Fibroblast of peridontal ligament (primary cell): ENCODE results near the gene TBCD.
"Not testable (repeated sequence)": the region's sequence is repeated elsewhere in the genome, so short reads cannot be mapped to it uniquely, and the experiment has no call there.

Experiments
- DNase-seq: peaks from one replicate; pipeline ENCODE4 v3.0.0-alpha.2; 2010; ENCODE audit errors: extremely low read depth

The TBCD gene

GRCh38 chr17:82765371-82765770, 13.5 kb downstream of the TBCD start:
- no peak for DNase-seq

GRCh38 chr17:82767041-82767754, 15.3 kb downstream of the TBCD start:
- peak; percentile 41 for DNase-seq

GRCh38 chr17:82769041-82769440, 17.2 kb downstream of the TBCD start:
- no peak for DNase-seq

GRCh38 chr17:82772026-82772425, 20.2 kb downstream of the TBCD start:
- peak; percentile 68 for DNase-seq

- DNase-seq = not testable (repeated sequence)
Measured at GRCh38 chr17:82774456-82774855, 22.6 kb downstream of the TBCD start.

DNA sequence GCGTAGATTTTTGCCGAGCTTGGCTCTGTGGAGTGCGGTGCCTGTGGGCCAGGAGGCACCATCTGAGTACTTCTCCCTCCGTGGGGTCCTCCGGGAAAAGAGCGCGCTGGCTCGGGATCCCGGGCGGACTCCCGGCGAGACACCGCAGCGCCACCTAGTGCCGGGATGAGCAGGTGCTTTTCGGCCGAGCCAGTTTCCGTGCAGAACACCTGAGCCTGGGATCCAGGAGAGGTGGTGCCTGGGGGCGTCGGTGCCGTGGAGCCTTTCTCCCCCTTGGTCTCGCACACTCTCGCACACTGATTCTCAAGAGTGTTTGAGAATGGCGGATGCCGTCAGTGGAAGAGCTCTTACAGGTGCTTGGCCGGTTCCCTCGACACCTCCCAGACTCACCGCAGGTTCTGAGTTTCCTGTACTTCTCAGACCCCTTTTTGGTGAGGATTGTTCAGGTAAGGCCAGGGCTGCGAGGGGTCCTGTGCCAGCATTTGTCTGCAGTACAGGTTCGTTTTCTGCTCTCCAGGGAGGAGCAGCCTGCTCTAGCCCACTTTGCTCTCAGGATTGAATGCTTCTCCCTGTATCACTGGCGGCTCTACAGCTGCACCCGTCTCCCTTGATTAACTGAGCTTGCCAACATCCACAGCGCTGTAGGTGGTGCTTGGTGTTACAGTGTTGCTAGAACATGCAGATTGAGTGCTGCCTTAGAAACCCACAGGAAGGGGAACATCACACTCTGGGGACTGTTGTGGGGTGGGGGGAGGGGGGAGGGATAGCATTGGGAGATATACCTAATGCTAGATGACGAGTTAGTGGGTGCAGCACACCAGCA, 23.3 kb downstream of the TBCD start:
- DNase-seq = peak; percentile 35

DNA sequence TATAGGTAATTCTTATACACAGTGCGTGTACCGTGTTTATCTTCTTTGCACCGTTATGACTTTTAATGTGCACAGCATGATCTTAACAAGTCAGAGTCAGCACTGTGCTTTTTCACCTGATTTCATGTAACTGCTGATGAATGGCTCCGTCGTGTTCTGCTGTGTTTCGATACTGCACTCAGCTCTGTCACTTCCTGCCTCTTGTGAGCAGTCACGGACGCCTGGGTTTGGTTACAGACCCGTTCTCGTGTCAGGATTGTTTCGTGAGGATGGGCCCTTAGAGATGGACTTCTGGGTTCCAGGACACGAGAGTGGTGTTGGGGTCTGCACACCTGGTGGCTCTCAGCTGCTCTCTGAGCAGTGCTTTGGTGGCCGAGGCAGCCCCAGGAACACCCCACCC, 24.6 kb downstream of the TBCD start:
- DNase-seq = no peak

GRCh38 chr17:82777778-82778375, 26.0 kb downstream of the TBCD start:
- DNase-seq = not testable (repeated sequence)

DNA sequence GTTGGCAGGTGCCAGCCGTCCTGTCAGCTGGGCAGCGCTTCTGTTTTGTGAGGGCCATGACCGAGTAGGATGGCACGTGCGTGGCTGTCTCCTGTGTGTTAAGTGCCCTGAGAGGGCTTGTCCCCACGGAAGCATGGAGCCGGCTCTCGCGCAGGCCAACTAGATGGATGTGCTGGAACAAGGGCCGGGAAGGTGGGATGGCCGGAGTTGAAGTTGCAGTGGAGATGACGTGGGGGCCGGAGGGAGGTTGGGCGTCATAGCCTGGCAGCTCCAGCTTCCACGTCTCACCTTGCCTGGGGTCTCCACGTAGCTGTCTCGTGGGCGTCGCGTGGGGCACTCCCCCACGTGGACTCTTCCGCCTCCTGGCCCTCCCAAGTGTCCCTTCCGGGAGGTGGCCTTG, 27.7 kb downstream of the TBCD start:
- no peak for DNase-seq

DNA sequence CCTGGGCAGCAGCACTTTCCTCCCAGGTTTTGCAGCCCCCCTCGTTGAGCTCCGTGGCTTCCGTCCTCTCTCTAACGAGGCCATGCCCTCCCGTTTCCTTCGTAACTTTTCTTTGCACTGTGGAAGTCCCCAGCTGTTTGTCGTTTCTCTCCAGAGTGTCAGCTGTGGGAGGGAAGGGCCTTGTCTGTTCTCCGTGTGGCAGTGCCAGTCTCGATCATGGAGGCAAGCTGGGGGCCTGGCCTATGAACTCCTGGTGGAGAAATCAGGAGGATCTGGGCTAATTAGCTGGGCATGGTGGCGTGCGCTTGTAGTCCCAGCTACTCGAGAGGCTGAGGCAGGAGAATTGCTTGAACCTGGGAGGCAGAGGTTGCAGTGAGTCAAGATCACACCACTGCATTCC, 28.3 kb downstream of the TBCD start:
- DNase-seq = no peak

GRCh38 chr17:82780971-82781893, 29.4 kb downstream of the TBCD start:
- DNase-seq = no peak

DNA sequence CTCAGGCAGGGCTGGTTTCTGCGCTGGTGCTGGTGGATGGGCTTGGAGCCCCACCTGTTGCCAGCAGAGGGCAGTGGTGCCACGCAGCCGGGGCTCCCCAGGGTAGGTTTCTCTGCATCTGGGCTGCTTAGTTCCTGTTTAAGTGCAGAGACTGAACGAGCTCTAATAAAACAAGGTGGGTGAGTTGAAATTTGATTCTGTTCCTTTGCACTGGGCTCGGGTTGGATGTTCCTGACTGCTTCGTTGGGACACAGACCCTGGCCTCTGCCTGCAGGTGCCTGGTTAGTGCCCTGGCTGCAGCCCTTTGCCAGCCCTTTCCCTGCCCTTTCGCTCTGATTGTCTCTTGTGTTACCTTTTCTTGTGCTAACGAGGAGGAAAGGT, 30.0 kb downstream of the TBCD start:
- peak; percentile 74 for DNase-seq

GRCh38 chr17:82782657-82783207, 30.9 kb downstream of the TBCD start:
- DNase-seq = no peak

- DNase-seq = no peak
Measured at GRCh38 chr17:82783498-82783897, 31.6 kb downstream of the TBCD start.

GRCh38 chr17:82785581-82785980, 33.7 kb downstream of the TBCD start:
- DNase-seq = not testable (repeated sequence)

- DNase-seq = no peak
Measured at GRCh38 chr17:82786427-82786826, 34.6 kb downstream of the TBCD start.

DNA sequence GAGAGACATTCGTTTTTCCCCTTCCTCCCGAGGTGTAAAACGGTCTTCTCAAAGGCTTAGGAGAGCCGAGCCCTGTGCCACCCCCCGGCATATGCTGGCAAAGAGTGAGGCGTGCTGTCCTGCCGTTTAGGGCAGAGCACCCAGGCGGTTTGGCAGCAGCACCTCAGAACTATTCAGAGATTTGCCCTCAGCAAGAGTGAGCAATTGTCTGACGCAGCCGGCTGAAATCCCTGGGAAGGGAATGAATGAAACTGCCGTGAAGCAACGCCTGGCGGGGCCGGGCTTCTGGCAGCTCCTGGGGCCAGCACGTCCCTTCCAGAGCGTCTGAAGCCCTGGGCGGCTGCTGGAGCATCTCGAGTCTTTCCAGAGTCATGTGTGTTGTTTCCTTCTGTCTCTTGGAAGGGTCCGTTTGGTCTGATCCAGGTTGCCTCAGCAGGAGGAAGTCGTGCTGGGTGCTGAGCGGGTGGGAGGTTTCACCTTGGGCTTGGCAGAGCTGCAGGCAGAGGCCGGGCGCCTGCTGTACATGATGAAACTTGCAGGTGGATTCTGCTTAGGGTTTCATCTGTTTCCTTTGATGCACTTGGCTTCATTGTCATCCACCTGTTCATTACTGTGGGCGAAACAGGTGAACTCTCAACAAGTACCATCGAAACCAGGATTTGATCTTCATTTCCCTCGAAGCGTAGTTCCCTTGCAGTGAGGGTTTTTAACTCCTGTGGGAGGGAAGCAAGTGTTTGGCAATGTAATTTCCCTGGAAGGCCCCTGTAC, 35.4 kb downstream of the TBCD start:
- peak; percentile 19 for DNase-seq

- DNase-seq = no peak
Measured at GRCh38 chr17:82788206-82789001, 36.5 kb downstream of the TBCD start.

DNA sequence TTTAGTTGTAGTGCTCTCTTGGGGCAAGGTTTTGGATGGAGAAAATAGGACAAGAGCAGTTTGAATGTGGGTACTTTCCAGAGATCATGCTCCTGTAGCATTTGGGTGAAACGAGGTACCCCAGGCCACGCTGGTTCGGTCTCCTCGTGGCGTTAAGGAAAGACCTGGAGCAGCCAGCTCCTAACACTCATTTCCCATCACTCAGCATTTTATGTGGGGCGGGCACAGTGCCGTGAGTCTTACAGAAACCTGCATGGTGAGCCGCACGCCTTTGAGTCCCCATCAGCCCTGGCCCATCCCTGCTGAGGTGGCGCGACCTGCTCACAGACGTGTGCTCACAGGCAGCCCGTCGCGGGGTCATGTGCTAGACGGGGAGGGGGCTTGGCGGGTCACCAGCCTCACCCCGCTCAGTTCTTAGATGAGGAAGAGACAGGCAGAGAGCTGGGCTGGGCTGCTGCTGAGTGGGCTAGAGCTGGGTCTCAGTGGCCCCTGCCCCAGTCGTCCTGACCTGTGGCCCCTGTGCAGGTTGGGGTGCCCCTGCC, 37.3 kb downstream of the TBCD start:
- DNase-seq = no peak

DNA sequence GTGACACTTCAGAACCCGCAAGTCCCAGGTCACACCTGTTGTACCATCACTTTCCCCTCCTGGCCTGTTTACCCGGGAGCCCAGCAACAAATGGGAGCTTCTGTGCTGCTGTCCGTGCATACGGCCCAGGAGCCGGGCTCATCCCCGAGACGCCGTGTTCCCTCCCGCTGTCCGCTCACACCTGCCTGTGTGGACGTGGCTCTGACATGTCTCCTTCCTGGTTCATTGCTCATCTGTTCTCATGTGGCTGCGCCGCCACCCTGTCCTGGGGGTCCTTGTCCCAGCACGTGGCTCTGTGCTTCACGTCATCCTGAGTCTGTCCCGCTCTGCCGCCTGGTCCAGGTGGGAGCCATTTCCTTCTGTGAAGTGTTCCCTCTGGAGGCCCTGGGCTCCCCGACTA, 37.9 kb downstream of the TBCD start:
- no peak for DNase-seq
